HG02970 (cell line): ENCODE data around the gene MT1G.
"Not testable (repeated sequence)": the region's sequence is repeated elsewhere in the genome, so short reads cannot be mapped to it uniquely, and the experiment has no call there.

Experiments used
- ATAC-seq: cut with Tn5 transposase; IDR thresholded peaks from one replicate; pipeline ENCODE4 v1.9.1; 2021; ENCODE audit warnings: mild to moderate bottlenecking, moderate library complexity, moderate number of reproducible peaks; ENCODE audit not compliant: unreplicated experiment, low FRiP score

The MT1G gene

DNA sequence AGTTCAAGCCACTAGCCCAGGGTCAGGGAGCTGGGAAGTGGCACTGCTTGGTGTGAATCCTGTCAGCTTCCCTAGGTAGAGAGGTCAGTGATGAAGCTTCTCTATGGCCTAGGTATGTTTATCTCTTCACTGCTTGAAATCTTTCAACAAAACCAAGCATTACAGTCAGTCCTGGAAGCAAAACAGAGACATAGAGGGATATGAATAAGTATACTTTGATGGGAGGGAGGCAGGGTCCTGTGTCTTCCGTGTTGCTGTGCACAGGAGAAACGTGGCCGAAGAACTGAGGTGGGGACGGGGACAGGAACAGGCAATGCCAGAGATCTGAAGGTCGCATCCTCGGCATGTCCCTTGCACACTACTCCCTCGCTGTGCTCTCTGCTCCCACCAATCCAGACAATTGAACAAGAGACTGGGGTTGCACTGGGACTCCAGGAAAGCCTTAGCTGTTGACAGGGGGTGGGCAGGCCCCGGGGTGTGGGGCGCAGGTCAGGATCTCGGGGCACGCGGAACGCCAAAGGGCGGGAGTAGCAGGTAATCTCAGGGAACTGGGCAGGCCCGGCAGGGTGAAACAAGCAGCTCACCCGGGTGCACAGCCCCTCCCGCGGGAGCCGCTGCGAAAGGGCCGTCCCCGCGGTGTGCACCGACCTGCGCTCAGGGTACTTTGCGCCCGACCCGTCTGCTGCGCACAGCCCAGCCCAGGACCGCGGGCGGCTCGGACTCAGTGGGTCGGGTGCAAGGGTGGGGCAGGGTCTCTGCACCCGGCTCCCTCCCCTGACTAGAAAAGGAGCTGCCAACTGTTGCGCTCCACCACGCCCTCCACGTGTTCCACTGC, 1.4 kb upstream of the MT1G start, which contains the start of gene MT1H:
MT1H (plus strand) TSS at position 810 of the 835 bp plus-strand sequence. CDS start 71 bp downstream, outside the sequence.
- ATAC-seq = no peak

DNA sequence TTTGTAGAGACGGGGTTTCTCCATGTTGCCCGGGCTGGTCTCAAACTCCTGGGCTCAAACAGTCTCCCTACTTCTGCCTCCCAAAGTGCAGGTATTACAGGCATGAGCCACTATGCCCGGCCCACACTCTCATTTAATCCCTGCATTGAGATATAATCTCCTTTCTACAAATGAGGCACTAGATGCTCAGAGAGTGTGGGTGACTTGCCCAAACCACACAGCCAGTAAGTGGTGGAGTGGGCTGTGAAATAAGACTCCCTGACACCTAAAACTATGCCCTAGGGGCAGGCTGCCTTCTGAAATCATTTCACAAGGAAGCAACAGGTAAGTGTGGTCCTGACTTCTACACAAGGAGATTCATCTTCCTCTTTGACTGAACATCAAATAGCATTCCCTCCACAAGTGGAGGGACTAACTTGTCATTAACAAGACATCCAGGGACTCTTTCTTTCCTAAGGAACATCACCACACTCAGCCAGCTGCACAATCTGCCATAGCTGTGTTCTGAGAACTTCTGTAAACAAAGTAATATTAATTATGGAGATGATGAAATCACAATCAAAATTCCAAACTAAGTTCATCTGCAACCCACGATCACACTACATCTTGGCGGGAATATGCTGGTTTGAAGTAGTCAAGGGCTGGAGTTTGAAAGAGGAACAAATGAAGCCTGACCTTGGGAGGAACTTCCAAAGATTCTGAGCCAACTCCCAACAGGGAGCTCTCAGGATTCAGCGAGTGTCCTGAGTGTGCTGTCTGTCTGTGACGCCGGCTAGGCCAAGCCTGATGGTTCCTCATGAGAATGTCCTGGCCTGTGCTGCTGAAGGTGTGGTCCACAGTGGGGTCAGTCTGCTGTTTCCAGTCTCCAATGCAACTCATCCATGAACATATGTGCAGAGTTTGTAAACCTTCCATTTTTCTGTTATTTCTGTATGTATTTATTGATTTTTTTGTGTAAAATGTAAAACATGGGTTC, 2.3 kb downstream of the MT1G start:
- not testable (repeated sequence) for ATAC-seq

DNA sequence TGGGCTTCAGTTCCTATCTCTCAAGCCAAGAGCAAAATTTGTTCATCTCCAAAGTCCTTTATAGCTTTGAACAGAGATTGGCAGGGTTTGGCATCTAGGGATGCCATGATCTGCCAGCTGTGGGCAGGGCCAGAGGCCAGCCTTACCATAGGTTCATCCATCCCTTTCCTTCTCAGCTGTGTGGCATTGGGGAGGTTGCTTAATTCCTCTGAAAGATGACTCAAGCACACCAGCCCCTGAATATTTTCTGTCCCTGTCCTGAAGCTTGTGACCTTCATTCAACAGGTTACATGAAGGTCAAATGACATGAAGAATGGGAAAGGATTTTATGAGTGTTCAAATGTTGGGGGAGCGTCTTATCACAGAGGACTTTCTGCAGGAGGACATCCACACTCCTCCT, 3.4 kb downstream of the MT1G start:
- no peak for ATAC-seq

DNA sequence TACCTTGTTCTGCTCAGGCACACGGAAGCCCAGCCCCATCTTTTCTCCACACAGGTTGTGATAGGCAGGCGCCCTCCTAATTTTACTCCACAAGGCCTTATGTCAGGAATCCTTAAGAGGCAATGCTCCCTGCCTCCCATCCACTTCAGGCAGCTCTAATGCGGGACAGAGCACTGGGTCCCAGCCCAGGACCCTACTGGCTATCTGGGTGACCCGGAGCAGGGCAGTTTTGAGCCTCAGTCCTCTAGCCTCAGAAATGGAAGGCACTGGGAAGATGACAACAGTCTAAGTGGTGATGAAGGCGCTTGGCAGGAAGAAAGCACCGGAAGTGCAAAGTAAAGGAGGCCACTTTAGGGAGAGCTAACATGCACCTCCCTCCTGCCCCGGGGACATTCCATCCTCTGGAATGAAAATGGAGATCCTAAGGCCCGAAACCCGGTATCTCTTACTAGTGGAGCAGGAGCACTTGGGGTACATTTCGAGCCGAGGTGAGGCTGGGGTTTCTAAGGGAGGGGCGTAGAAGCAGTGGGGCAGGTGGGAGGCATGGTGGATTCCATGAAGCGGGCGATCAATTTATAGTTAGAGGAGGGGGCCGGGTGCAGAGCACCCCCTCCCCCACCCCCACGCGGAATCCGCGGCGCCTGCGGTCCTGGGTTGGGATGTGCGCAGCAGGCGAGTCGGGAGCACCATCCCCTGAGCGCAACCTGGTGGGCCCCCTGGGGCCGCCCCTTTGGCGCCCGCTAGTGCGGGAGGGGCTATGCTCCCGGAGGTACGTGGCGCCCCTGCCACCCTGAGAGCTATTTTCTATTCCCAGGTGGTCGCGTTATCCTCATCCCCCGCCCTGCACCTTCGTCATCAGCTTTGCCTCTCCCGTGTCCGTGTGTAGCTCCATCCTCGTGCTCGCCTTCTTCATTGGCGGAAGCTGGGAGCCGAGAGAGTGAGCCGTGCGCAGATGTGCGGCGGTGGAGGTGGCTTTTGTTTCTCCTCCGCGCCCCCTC, 5.2 kb downstream of the MT1G start:
- ATAC-seq = no peak

DNA sequence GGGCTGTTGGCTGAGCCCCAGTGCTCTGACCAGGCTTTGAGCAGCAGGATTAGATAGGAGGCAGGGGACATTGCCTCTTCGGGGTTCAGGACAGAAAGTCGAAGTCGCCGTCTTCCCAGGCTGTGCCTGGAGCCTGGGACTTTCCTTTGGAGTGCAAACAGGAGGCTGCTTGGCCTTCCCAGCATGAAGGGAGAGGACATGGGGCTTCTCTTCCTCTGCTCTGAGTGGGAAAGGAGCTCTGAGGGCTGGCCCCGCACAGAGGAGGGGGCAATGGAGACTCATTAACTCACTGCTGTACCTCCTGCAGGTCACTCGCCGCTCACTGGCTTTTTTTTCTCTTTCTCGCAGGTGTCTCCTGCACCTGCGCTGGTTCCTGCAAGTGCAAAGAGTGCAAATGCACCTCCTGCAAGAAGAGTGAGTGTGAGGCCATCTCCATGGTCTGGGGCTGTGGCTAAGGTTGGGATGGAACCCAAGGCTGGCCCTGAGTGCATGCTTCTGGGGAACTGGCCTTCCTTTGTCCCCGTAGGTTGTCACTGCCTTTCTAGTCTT, 9.5 kb downstream of the MT1G start:
- ATAC-seq = no peak

DNA sequence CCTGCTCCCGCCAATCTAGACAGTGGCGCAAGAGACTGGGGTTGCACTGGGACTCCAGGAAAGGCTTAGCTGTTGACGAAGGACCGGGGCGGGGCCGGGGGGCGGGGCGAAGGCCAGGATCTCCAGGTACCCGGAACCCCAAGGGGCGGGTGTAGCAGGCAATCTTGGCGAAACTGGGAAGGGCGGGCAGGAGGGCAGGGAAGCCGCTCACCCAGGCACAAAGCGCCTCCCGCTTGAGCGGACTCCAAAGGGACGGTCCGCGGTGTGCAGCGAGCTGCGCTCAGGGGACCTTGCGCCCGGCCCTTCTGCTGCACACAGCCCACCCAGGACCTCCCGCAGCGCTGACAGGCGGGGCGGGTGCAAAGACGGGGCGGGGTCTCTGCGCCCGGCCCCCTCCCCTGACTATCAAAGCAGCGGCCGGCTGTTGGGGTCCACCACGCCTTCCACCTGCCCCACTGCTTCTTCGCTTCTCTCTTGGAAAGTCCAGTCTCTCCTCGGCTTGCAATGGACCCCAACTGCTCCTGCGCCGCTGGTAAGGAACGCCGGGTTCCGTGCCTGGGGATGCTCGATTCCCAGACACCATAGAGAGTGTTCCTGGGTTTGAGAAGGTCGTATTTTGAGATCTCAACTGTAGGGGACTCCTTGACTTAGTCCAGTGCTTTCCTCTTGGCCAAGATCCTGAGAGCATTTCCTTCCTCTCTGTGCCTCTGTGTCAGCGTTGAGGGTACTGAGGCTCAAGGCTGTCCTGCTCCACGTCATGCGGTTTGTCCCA, 10.1 kb downstream of the MT1G start, which contains the start of gene MT1F:
MT1F (plus strand) TSS at position 405 of the 772 bp plus-strand sequence; CDS start at position 505, 100 bp downstream.
- ATAC-seq = no peak

DNA sequence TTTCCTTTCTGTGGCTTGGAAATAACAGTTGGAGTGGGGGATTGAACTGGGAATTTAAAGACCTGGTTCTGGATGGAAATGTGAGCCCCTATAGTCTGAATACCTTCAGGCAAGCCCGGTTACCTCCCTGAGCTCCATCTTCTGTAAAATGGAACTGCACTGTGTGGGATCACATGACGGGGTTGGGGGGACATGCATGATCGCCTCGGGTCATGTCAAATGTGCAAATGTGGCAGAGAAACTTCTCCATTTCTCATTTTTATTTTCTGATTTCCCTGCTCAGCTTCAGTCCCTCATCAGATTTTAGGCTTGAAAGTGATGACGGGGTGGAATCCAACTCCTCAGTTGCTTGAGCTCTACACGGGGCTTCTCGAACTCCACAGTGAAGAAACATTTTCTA, 14.6 kb downstream of the MT1G start:
- no peak for ATAC-seq

DNA sequence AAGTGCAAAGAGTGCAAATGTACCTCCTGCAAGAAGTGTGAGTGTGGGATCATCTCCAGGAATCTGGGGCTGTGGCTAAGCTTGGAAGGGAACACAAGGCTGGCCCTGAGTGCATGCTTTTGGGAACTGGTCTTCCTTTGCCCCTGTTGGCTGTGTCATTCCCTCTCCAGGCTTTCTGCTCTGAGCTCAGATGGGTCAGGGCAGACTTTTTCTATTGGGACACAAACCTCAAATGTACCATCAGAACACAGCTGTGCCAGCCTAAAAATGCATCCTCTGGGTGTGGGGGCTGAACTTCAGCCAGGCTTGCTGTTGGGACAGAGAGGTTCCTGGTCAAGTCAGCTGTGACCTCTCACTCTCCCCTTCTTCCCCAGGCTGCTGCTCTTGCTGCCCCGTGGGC, 15.3 kb downstream of the MT1G start:
- ATAC-seq = no peak

DNA sequence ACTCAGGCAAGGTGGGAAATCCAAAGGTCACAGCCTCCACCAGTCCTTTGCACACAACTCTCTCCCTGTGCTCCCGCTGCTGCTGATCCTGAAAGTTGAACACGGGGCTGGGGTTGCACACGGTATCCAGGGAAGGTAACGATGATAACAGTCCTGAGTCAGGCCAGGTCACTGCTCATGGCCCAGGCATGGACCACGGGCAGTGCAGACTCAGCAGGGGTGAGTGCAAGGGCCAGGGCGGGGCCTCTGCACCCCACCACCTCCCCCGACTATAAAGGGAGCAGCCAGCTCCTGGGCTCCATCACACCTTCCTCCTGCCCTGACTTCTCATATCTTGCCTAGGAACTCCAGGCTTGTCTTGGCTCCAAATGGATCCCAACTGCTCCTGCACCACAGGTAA, 16.3 kb downstream of the MT1G start, which contains the start of gene MT1B:
MT1B (plus strand) TSS at position 301 of the 400 bp plus-strand sequence; CDS start at position 369, 68 bp downstream.
- no peak for ATAC-seq

DNA sequence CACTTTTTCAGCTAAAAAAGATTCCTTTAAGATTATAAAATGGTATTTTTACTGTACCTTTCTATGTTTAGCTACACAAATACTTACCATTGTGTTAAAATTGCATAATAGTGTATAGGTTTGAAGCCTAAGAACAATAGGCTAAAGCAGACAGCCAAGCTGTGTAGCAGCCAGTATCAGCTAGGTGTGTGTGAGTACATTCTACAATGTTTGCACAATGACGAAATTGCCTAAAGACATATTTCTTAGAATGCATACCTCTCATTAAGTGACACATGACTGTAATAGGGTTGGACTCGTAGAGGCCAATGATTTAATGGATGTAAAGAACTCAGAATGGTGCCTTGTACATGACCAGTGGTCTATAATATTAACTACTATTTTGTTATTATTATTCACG, 18.0 kb downstream of the MT1G start:
- no peak for ATAC-seq

DNA sequence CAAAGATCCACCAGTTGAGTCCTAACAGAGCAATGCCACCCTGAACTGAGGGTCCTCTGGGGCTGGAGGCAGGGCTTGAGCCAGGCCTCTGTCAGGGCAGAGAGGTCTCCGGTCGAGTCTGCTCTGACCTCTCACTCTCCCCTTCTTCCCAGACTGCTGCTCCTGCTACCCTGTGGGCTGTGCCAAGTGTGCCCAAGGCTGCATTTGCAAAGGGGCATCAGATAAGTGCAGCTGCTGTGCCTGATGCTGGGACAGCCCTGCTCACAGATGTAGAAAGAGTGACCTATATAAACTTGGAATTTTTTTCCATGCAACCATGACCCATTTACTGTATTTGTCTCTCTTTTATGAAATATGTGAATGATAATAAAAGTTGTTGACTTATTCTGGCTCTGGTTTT, 18.6 kb downstream of the MT1G start:
- ATAC-seq = no peak

DNA sequence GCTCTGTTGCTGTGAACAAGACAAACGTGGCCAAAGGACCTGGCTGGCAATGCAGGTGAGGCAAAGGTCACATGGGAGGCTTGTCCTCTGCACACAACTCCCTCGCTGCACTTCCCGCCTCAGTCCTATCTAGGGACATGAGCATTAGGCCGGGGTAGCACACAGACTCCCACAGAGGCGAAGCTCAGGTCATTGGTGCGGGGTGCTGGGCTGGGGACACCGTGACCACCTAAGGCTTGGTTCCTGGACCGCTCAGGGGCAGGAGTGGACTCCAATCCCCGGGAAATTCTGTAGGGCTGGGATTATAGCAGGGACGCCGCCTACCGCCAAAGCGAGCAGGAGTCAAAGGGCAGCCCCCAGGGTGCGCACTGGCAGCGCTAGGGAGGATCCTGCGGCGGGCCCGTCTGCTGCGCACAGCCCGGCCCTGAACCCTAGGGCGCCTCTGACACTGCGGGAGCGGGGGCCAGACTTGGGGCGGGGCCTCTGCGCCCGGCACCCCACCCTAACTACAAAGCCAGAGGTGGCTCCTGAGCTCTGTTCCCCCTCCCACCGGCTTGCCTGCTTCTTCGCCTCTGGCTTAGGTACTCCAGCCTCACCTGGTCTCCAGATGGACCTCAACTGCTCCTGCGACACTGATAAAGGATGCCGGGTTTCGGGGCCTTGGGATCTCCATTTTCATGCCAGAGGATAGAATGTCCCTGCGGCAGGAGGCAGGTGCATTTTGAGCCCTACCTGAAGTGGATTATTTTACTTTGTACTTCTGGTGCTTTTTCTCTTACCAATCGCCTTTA, 20.0 kb downstream of the MT1G start:
- ATAC-seq = no peak

DNA sequence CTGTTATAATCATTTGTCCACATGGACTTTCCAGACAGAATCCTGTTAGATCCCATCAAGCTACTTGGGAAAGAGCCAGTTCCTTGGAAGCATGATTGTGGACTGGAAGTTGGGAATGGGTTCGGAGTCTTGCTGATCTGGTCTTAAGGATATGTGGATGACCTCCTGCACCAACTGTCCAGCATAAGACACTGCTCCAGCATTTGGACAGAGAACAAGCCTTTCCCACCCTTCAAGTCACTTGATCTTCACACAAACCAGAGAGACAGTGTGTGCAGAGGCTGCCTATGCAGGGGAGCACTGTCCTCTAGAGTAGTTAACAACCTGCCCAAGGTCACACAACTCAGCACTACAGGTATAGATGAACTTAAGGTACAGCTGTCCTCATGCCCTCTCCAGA, 22.0 kb downstream of the MT1G start:
- ATAC-seq = no peak

DNA sequence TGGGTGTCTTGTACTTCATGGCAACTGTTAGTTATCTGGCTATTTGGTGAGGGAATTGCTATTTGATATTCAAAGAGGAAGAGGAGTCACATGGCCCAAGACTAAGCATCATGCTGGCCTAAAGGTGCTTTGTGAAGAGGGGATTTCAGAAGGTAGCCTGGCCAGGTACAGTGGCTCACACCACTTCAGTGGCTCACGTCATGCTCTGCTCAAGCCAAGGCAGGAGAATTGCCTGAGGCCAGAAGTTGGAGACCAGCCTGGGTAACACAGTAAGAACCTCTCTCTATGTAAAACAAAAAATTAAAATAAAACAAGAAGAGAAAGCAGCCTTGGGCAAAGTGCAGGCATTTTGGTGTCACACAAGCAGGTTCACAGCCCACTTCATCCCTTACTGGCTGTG, 22.6 kb downstream of the MT1G start:
- ATAC-seq = no peak

DNA sequence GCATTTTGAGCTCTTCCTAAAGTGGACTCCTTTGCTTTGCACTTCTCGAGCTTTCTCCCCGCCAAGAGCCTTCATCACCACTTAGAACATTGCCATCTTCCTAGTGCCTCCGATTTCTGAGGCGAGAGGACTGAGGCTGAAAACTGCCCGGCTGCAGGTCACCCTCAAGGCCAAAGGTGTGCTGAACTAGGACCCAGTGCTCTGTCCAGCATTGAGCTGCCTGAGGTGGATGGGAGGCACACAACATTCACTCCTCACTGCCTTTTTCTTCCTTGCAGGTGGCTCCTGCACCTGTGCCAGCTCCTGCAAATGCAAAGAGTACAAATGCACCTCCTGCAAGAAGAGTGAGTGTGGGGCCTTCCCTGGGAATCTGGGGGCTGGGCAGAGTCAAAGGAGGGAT, 24.0 kb downstream of the MT1G start:
- no peak for ATAC-seq

DNA sequence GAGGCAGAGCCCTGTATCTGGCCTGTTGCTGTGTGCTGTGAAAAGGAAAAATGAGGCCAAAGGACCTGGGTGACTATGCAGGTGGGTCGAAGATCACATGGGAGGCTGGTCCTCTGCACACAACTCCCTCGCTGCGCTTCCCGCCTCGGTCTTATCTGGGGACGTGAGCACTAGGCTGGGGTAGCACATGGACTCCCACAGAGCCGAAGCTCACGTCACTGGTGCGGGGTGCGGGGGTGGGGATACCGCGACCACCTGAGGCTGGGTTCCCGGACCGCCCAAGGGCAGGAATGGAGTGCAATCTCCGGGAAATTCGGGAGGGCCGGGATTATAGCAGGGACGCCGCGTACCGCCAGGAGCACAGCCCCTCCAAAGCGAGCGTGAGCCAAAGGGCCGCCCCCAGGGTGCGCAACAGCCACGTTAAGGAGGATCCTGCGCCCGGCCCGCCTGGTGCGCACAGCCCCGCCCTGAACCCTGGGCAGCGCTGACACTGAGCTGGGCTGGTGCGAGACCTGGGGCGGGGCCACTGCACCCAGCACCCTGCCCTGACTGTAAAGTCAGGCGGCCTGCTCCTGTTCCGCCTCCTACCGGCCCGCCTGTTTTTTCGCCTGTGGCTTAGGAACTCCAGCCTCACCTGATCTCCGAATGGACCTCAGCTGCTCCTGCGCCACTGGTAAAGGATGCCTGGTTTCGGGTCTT, 24.6 kb downstream of the MT1G start:
- no peak for ATAC-seq

DNA sequence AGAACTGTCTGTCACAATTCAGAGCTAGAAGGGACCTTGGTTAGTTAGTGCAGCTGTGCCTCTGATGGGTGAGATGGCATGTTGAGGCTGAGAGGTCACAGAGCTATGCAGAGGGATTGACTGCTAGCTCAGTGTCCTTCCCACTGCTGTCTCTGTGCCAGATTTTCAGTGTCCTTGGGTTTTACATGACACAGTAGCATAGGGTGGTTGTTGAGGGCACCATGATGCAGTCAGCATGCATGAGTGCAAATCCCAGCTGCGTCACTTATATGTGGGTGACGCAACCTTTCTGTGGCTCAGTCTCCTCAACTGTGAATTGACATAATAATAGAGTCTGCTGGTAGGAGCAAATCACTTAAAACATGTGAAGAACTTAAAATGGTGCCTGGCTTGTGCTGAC, 26.7 kb downstream of the MT1G start:
- no peak for ATAC-seq
